ENCODE results near the gene PIK3AP1.

- TF ChIP-seq, protein P1, sequence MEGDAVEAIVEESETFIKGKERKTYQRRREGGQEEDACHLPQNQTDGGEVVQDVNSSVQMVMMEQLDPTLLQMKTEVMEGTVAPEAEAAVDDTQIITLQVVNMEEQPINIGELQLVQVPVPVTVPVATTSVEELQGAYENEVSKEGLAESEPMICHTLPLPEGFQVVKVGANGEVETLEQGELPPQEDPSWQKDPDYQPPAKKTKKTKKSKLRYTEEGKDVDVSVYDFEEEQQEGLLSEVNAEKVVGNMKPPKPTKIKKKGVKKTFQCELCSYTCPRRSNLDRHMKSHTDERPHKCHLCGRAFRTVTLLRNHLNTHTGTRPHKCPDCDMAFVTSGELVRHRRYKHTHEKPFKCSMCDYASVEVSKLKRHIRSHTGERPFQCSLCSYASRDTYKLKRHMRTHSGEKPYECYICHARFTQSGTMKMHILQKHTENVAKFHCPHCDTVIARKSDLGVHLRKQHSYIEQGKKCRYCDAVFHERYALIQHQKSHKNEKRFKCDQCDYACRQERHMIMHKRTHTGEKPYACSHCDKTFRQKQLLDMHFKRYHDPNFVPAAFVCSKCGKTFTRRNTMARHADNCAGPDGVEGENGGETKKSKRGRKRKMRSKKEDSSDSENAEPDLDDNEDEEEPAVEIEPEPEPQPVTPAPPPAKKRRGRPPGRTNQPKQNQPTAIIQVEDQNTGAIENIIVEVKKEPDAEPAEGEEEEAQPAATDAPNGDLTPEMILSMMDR (IDR thresholded peaks at IDR 0.05; ENCODE audit: low read depth, low read length, missing input control), result no peak
- TF ChIP-seq, protein P2, sequence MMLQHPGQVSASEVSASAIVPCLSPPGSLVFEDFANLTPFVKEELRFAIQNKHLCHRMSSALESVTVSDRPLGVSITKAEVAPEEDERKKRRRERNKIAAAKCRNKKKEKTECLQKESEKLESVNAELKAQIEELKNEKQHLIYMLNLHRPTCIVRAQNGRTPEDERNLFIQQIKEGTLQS (IDR thresholded peaks at IDR 0.05), result no peak
- TF ChIP-seq SP1 (IDR thresholded peaks at IDR 0.05), result no peak
- TF ChIP-seq MAX (IDR thresholded peaks at IDR 0.05), result no peak
- no peak for TF ChIP-seq RAD21 (IDR thresholded peaks at IDR 0.05)
- no peak for TF ChIP-seq YY1 (IDR thresholded peaks at IDR 0.05)
- no peak for TF ChIP-seq REST (IDR thresholded peaks at IDR 0.05)
- TF ChIP-seq EGR1 (IDR thresholded peaks at IDR 0.05; ENCODE audit: low read depth in 2 of 2), result no peak
- no peak for TF ChIP-seq GABPA (IDR thresholded peaks at IDR 0.05 in 1 of 2, conservative IDR thresholded peaks at IDR 0.05 in 1 of 2)
- TF ChIP-seq TAF1 (conservative IDR thresholded peaks at IDR 0.05), result no peak
- no peak for TF ChIP-seq JUND (IDR thresholded peaks at IDR 0.05)
- TF ChIP-seq NR2F2 (IDR thresholded peaks at IDR 0.05), result no peak
- no peak for TF ChIP-seq RXRA (IDR thresholded peaks at IDR 0.05)
- TF ChIP-seq HNF4G (IDR thresholded peaks at IDR 0.05), result no peak
These were observed 36.6 kb downstream of the PIK3AP1 start for GRCh38 chr10:96683710-96684109.
